GM21825 (cell line): ENCODE data around the gene SKI.

Experiments
- ATAC-seq: cut with Tn5 transposase; IDR thresholded peaks from one replicate; pipeline ENCODE4 v1.9.1; 2021; ENCODE audit warnings: mild to moderate bottlenecking, moderate library complexity; ENCODE audit not compliant: unreplicated experiment

SKI gene

DNA sequence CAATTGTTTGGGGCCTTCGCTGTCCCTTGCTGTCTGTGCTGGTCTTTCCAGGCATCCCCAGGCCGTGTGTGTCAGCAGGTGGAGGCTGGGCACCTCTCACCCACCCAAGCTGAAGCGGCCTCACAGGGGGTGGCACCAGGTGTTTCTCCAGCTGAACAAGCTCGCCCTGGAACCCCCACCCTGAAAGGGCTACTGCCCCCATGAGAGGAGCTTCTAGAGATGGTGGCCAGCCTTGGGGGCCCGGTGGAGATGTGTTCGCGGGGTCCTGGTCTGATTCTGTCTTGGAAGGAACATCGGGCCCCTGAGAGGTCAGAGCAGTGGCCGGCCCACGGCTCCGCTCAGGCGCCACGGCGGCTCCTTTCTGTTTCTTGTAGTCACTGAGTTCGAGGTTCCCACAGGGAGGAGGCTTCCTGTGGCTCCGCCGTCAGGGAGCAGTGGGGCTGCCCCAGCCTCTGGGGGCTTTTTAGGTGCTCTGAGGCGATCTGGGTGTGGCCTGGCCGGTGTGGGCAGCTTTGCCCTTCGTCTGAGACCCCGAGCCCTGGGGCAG is 46.9 kb downstream of the SKI start:
- ATAC-seq = no peak

DNA sequence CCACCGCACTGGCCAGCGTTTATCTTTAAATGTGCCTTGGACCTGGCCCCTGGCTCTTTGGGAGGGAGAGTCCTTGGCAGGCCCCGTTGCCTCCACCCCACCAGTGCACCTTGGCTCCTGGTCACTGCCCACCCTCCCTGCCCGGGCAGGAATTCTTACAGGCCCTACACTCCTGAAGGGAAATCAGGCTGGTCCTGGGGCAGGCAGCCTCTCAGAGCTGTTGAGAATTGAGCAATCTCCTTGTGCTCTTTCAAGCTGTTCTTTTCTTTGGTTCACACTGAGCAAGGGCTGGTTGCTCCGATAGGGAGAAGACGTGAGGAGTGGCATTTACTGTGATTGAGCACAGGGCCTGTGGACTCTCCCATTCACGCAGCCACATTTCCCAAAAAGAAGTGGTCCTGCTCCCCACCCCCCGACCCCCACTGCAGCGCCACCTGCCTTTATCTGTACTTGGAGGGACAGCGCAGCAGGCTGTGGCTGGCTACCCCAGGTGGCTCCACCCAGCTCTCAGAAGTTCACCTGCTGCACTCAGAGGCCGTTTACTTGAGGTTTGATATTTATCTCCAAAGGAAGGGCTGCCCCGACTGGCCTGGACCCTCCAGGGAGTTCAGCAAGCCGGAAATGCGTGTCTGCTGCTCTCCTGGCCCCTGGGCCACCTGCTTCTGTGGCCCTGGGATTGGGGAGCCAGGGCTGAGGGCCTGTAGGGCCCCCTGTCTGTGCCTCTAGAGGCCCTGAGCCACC is 47.8 kb downstream of the SKI start:
- no peak for ATAC-seq

- no peak for ATAC-seq
These were observed 48.9 kb downstream of the SKI start for GRCh38 chr1:2276803-2277580.

GRCh38 chr1:2277741-2278488 is 49.8 kb downstream of the SKI start:
- no peak for ATAC-seq

GRCh38 chr1:2278591-2279209 is 50.6 kb downstream of the SKI start:
- no peak for ATAC-seq

GRCh38 chr1:2279210-2279639 is 51.1 kb downstream of the SKI start:
- ATAC-seq = no peak

- ATAC-seq = no peak
These were observed 51.7 kb downstream of the SKI start for GRCh38 chr1:2279817-2280216.

DNA sequence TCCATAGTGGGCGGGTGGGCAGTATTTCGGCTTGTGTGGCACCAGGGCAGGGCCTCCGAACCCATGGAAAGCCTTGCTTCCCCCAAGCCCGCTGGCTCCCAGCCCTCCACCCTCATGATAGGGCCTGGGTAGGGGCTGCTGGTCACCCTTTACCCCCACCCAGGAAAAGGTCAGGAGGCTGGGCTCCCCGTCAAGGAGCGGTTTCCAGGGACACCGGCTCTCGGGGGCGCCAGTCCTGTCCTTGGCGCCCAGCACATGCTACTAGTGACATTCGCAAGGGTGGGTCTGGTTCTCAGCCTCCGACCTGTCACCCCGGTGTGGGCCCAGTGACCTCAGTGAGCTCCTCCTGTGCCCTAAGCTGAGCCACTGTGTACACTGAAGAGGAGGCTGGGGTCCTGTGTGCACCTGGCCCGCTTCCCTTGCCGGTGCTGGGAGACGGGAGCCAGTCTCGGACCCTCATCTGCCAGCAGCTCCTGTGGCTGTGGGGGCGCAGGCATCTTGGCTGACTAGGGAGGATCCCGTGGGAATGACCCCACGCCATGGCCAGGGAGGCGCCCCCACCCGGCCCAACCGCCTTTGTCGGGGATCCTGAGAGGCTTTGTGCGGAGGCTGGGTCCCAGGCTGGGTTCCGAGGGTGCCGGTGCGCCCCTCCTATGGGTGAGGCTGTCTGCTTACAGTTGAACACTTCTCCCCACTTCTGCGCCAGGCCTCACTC is 54.6 kb downstream of the SKI start:
- no peak for ATAC-seq

- ATAC-seq = no peak
These were observed 55.4 kb downstream of the SKI start for GRCh38 chr1:2283371-2283990.

DNA sequence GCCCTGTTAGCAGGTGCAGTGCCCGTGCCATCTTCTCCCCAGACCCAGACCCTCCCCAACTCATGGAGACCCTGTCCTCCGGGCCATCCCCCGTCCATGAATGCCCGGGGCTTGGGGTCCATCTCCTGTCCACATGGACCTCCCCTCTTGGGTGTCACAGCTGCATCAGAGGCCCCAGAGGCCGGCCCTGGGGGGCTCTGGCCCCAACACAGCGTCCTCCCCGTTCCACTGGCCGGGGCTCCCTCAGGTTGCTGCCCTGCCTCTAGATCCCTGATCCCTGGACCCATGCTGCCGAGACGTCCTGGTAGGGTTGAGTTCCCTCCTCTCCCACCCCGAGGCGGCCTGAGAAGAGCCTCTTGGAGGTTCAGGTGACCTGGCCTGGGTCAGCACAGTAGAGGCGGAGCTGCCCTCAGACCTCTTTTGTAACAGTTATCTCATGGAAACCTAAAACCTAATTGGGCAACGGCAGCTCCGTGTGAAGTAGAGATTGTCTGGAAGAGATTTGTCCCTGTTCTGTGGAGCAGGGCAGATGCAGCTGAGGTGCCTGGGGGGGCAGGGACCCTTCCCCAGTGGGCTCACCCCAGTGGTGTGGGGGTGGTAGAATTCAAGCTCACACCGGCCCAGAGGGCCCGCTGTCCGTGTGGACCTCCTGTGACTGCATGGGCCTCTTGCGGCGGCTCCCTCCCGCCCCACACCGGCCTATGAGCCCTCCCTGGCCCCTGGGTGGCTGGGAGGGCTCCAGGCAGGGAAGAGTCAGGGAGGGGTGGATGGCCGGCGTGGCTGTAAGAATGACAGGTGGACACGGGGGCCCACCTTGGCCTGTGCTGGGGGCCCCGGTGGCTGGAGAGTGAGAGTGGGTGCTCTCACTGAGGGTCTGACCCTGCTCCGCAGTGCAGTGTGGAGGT is 56.1 kb downstream of the SKI start:
- ATAC-seq = no peak

GRCh38 chr1:2284932-2285331 is 56.8 kb downstream of the SKI start:
- no peak for ATAC-seq

GRCh38 chr1:2286923-2287322 is 58.8 kb downstream of the SKI start:
- no peak for ATAC-seq

- no peak for ATAC-seq
These were observed 59.5 kb downstream of the SKI start for GRCh38 chr1:2287649-2288048.

- no peak for ATAC-seq
These were observed 60.2 kb downstream of the SKI start for GRCh38 chr1:2288311-2288710.

DNA sequence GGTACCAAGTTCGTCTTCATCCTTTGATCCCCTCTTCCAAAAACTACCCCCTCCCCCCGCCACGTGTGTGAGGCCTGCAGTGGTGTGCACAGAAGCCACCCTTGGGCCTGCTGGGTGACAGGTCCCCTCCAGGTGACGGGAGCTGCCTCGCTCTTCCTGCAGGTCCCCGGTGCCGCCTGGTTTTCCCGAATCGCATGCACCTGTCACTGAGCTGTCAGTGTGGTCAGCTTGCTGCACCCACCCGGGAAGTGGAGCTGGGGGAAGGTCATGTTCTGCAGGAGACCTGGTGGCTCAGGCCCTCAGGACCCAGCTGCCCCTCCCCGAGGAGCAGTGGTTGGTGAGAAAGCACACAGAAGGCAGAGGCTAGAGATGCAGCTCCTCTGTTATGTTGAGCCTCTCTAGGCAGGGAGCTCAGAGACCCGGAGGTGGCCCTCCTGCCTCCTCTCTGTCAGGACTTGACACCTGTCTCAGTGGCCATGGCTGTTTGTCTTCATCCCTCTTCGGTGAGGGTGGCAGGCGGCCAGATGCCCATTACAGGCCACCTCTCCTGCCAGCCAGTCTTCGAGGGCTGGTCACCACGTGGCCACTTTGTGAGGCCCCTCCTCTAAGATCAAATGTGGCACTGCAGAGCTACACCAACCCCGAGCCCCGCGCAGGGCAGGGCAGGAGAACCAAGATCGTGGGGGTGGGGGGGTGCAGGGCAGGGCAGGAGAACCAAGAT is 60.9 kb downstream of the SKI start:
- no peak for ATAC-seq

GRCh38 chr1:2289607-2290006 is 61.5 kb downstream of the SKI start:
- no peak for ATAC-seq

GRCh38 chr1:2290171-2290578 is 62.1 kb downstream of the SKI start:
- ATAC-seq = no peak
